Endothelial cell (in vitro differentiated cells): ENCODE data around the gene CDX1. TPM values are rescaled to one million over a fixed set of nuclear protein-coding genes. Genes with fewer than 3 reads are reported as not detected.

Source experiments
- DNase-seq: peaks from one replicate; pipeline ENCODE4 v3.0.0; 2021; ENCODE audit warnings: low spot score
- H3K27ac Mint-ChIP-seq: one replicate; pipeline ENCODE4 v1.8.0; 2021; ENCODE audit warnings: mixed read lengths, inconsistent platforms; ENCODE audit not compliant: unreplicated experiment
- H3K27me3 Mint-ChIP-seq: one replicate; pipeline ENCODE4 v1.8.0; 2021; ENCODE audit warnings: mild to moderate bottlenecking, moderate library complexity, mixed read lengths, inconsistent platforms; ENCODE audit not compliant: unreplicated experiment
- H3K36me3 Mint-ChIP-seq: one replicate; pipeline ENCODE4 v1.8.0; 2021; ENCODE audit warnings: mild to moderate bottlenecking, low read depth, mixed read lengths, inconsistent platforms; ENCODE audit not compliant: unreplicated experiment
- H3K4me1 Mint-ChIP-seq: one replicate; pipeline ENCODE4 v1.8.0; 2021; ENCODE audit warnings: mild to moderate bottlenecking, mixed read lengths, inconsistent platforms; ENCODE audit not compliant: unreplicated experiment
- H3K4me3 Mint-ChIP-seq: one replicate; pipeline ENCODE4 v1.8.0; 2021; ENCODE audit warnings: mild to moderate bottlenecking, mixed read lengths, inconsistent platforms; ENCODE audit not compliant: unreplicated experiment
- H3K9me3 Mint-ChIP-seq: one replicate; pipeline ENCODE4 v1.8.0; 2021; ENCODE audit warnings: mixed read lengths, inconsistent platforms; ENCODE audit not compliant: unreplicated experiment
- CTCF ChIP-seq: fragments of 200-600 bp; sonication (generic); IDR thresholded peaks from one replicate; pipeline ENCODE4 v1.5.0; 2021; ENCODE audit warnings: antibody characterized with exemption; ENCODE audit not compliant: unreplicated experiment
- total RNA-seq: library from RNA; stranded (reverse); fragmentation: NEBNext Ultra II Directional; extraction: Animal tissue kit (Norgen Biotek cat#: 25700); gene quantifications from one replicate; pipeline ENCODE4 v1.2.1, GENCODE V29; 2021; ENCODE audit not compliant: unreplicated experiment

Gene CDX1
- total RNA-seq, 1 donor from 2014 or later, result 0.59 TPM

- DNase-seq, result no peak
- Mint-ChIP-seq H3K27ac (no peak overlapping the region), H3K4me3 (no peak overlapping the region), H3K4me1 (peaks cover 37% of the 10 kb centered on the region), H3K36me3 (peaks cover 10% of the 10 kb centered on the region), H3K9me3 (no peaks in the 10 kb centered on the region), H3K27me3 (peaks cover 28% of the 10 kb centered on the region)
- TF ChIP-seq CTCF, result no peak
These were observed 1.3 kb downstream of the CDX1 start for GRCh38 chr5:150167908-150168307.

GRCh38 chr5:150168864-150169263 lies 2.3 kb downstream of the CDX1 start:
- Mint-ChIP-seq H3K9me3 (no peaks in the 10 kb centered on the region), H3K4me1 (peaks cover 41% of the 10 kb centered on the region), H3K27me3 (peaks cover 32% of the 10 kb centered on the region), H3K4me3 (no peak overlapping the region), H3K36me3 (peaks cover 10% of the 10 kb centered on the region), H3K27ac (peak overlapping the region; percentile 36)
- no peak for DNase-seq
- TF ChIP-seq CTCF, result no peak

- Mint-ChIP-seq H3K27me3 (peaks cover 19% of the 10 kb centered on the region), H3K27ac (no peak overlapping the region)
These were observed 5.6 kb downstream of the CDX1 start for GRCh38 chr5:150172145-150172544.

DNA sequence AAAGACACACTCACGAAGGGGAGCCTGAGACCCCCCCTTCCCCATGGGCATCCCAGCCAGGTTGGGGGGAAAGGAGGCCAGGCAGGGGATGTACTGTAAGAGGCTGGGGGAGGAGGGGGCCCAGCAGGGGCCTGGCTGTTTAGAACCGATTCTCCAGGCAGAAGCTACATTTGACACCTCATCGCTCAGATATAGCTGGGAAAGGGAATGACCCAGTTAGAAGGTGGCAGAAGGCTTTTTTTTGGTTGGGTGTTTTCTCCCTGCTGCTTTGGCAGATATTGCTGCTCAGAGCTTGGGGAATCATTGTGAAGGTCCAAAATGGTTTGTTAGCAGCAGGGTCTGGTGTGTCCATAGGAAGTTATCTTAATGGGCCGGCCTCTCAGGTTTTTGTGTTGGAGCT lies 6.0 kb downstream of the CDX1 start:
- peaks cover 16% of the 10 kb centered on the region for H3K27me3 Mint-ChIP-seq
- no peak overlapping the region for H3K4me3 Mint-ChIP-seq
- no peaks in the 10 kb centered on the region for H3K9me3 Mint-ChIP-seq
- TF ChIP-seq CTCF, result no peak
- H3K27ac Mint-ChIP-seq, result no peak overlapping the region
- DNase-seq, result no peak
- H3K36me3 Mint-ChIP-seq, result peaks cover 4% of the 10 kb centered on the region
- H3K4me1 Mint-ChIP-seq, result peaks cover 31% of the 10 kb centered on the region

More at GRCh38 chr5:150172145-150172544, 5.6 kb downstream of the CDX1 start:
- H3K4me1 Mint-ChIP-seq, result peaks cover 33% of the 10 kb centered on the region
- no peak overlapping the region for H3K4me3 Mint-ChIP-seq
- no peak for DNase-seq
- TF ChIP-seq CTCF, result no peak
- H3K9me3 Mint-ChIP-seq, result no peaks in the 10 kb centered on the region
- peaks cover 4% of the 10 kb centered on the region for H3K36me3 Mint-ChIP-seq

DNA sequence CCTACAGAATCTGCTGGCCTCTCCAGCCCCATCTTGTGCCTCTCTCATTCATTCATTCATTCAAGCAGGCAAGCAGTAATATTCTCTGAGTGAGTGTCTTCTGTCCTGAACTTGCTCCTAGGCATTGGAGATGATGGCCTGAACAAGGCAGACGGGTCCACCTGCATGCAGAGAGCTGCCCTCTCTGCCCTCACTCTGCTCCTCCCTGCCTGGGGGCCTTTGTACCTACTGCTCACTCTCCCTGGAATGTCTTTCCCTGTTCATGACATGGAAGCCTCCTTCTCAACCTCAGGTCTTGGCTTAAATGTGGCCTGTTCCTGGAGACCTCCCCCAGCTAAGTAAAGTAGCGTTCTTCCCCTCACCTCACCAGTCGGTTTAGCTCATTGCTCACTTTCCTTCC lies 6.6 kb downstream of the CDX1 start:
- Mint-ChIP-seq H3K4me1 (peaks cover 27% of the 10 kb centered on the region), H3K27ac (no peak overlapping the region), H3K36me3 (peaks cover 3% of the 10 kb centered on the region), H3K4me3 (no peak overlapping the region), H3K9me3 (no peaks in the 10 kb centered on the region), H3K27me3 (peaks cover 12% of the 10 kb centered on the region)
- DNase-seq, result no peak
- no peak for TF ChIP-seq CTCF
